HG03025 (cell line): Measurements from ENCODE around the gene ZNF829.

Experiments
- ATAC-seq: cut with Tn5 transposase; IDR thresholded peaks from one replicate; pipeline ENCODE4 v1.9.1; 2021; ENCODE audit warnings: mild to moderate bottlenecking, moderate library complexity; ENCODE audit not compliant: unreplicated experiment, low FRiP score

ZNF829 gene

GRCh38 chr19:36915992-36916830, at the start of gene ZNF829, which contains the start of gene ZNF568:
ZNF829 (minus strand) TSS chr19:36916291; CDS start chr19:36915167, 1,124 bp downstream.
ZNF568 (plus strand) TSS chr19:36916332; CDS start chr19:36922771, 6,439 bp downstream.
- peak; percentile 57 for ATAC-seq

- ATAC-seq, result no peak
These were observed 47.2 kb upstream of the ZNF829 start for GRCh38 chr19:36963280-36963679.

- ATAC-seq, result no peak
These were observed 46.3 kb upstream of the ZNF829 start for GRCh38 chr19:36962346-36962745.

- ATAC-seq, result no peak
These were observed 34.4 kb upstream of the ZNF829 start for GRCh38 chr19:36950335-36951119.

- ATAC-seq, result no peak
These were observed 23.1 kb upstream of the ZNF829 start for GRCh38 chr19:36939153-36939552.

- no peak for ATAC-seq
These were observed 15.6 kb upstream of the ZNF829 start for GRCh38 chr19:36931684-36932083.

- ATAC-seq, result no peak
These were observed 2.0 kb upstream of the ZNF829 start for GRCh38 chr19:36918090-36918489.

GRCh38 chr19:36916991-36917390, 900 bp upstream of the ZNF829 start:
- no peak for ATAC-seq

- ATAC-seq, result no peak
These were observed 17.7 kb downstream of the ZNF829 start for GRCh38 chr19:36898422-36898821.

- no peak for ATAC-seq
These were observed 21.2 kb downstream of the ZNF829 start for GRCh38 chr19:36894849-36895383.

GRCh38 chr19:36891768-36892357, 24.2 kb downstream of the ZNF829 start:
- no peak for ATAC-seq

- ATAC-seq, result no peak
These were observed 38.8 kb downstream of the ZNF829 start for GRCh38 chr19:36876993-36877938.

GRCh38 chr19:36851898-36852297, 64.2 kb downstream of the ZNF829 start:
- ATAC-seq, result no peak

GRCh38 chr19:36850559-36851442, 65.3 kb downstream of the ZNF829 start, which contains the start of gene ZNF345:
ZNF345 (plus strand) TSS chr19:36850876; CDS start chr19:36876831, 25,955 bp downstream.
- ATAC-seq, result peak; percentile 79

GRCh38 chr19:36849701-36850558, 66.2 kb downstream of the ZNF829 start:
- peak; percentile 83 for ATAC-seq

GRCh38 chr19:36847968-36848367, 68.1 kb downstream of the ZNF829 start:
- no peak for ATAC-seq

- no peak for ATAC-seq
These were observed 77.2 kb downstream of the ZNF829 start for GRCh38 chr19:36838784-36839324.
